ENCODE results near the gene AACS. TPM values are rescaled to one million over a fixed set of nuclear protein-coding genes. Genes with fewer than 3 reads are reported as not detected.
A peak's percentile ranks its signal among the peaks of the same experiment; 100 is the strongest.

Gene AACS
- total and polyA plus RNA-seq, 2 of the 13 experiments (the other 11 are each of a cell fraction or from before 2014, with no cell fraction given): 23.3 to 28.8 TPM

GRCh38 chr12:125092872-125093680, 27.8 kb downstream of the AACS start (continued):
- TF ChIP-seq CENPBD1 (CRISPR knock-in tag; IDR thresholded peaks at IDR 0.05; ENCODE audit: borderline replicate concordance, low read depth) (no peak), SMARCC2 (IDR thresholded peaks at IDR 0.05) (no peak), HMGA1 (CRISPR knock-in tag; conservative IDR thresholded peaks at IDR 0.05) (no peak), HOXD1 (CRISPR knock-in tag; IDR thresholded peaks at IDR 0.05) (no peak), ZNF337 (CRISPR knock-in tag; IDR thresholded peaks at IDR 0.05; ENCODE audit: borderline replicate concordance, low read depth) (no peak), NCOR1 (IDR thresholded peaks at IDR 0.05; ENCODE audit: borderline replicate concordance, low read length) (no peak), RARA (CRISPR knock-in tag; IDR thresholded peaks at IDR 0.05) (0 out of 2 replicates have a peak, but pooled peaks have one; percentile 41), KDM2A (CRISPR knock-in tag; IDR thresholded peaks at IDR 0.05; ENCODE audit: borderline replicate concordance, low read depth) (peak; percentile 47; the same call in 1 of the 2 replicates), MIXL1 (CRISPR knock-in tag; IDR thresholded peaks at IDR 0.05) (peak; percentile 41), SMYD3 (CRISPR knock-in tag; IDR thresholded peaks at IDR 0.05) (peak; percentile 76), HNRNPLL (IDR thresholded peaks at IDR 0.05; ENCODE audit: low read depth, low read length, poor library complexity, severe bottlenecking) (no peak), ZEB1 (IDR thresholded peaks at IDR 0.05; ENCODE audit: insufficient replicate concordance, low read depth) (peak; percentile 55), ZFP82 (CRISPR knock-in tag; IDR thresholded peaks at IDR 0.05; ENCODE audit: borderline replicate concordance) (no peak), YEATS4 (CRISPR knock-in tag; IDR thresholded peaks at IDR 0.05; ENCODE audit: borderline replicate concordance) (peak; percentile 91; the same call in 1 of the 2 replicates), RFX5 (IDR thresholded peaks at IDR 0.05; ENCODE audit: low read depth, low read length) (no peak), RAD21 (CRISPR knock-in tag; IDR thresholded peaks at IDR 0.05) (peak; percentile 13; the same call in 1 of the 2 replicates), GFI1 (CRISPR knock-in tag; IDR thresholded peaks at IDR 0.05; ENCODE audit: borderline replicate concordance) (peak; percentile 74; the same call in 1 of the 2 replicates), ZNF619 (CRISPR knock-in tag; IDR thresholded peaks at IDR 0.05) (peak; percentile 2; the same call in 1 of the 2 replicates), MTF2 (CRISPR knock-in tag; IDR thresholded peaks at IDR 0.05; ENCODE audit: borderline replicate concordance) (no peak), ZNF136 (CRISPR knock-in tag; IDR thresholded peaks at IDR 0.05; ENCODE audit: low read depth) (no peak), ZNF160 (CRISPR knock-in tag; IDR thresholded peaks at IDR 0.05) (no peak), GABPB1 (CRISPR knock-in tag; IDR thresholded peaks at IDR 0.05) (peak; percentile 3; the same call in 1 of the 2 replicates), ETS1 (CRISPR knock-in tag; IDR thresholded peaks at IDR 0.05) (no peak), AGO2 (optimal IDR thresholded peaks at IDR 0.05; ENCODE audit: low read depth, low read length) (no peak), MEIS1 (CRISPR knock-in tag; IDR thresholded peaks at IDR 0.05; ENCODE audit: borderline replicate concordance) (no peak; the same call in 1 of the 2 replicates), BORCS8-MEF2B (CRISPR knock-in tag; IDR thresholded peaks at IDR 0.05) (peak; percentile 63; the same call in 1 of the 2 replicates)
- TF ChIP-seq, protein P1, sequence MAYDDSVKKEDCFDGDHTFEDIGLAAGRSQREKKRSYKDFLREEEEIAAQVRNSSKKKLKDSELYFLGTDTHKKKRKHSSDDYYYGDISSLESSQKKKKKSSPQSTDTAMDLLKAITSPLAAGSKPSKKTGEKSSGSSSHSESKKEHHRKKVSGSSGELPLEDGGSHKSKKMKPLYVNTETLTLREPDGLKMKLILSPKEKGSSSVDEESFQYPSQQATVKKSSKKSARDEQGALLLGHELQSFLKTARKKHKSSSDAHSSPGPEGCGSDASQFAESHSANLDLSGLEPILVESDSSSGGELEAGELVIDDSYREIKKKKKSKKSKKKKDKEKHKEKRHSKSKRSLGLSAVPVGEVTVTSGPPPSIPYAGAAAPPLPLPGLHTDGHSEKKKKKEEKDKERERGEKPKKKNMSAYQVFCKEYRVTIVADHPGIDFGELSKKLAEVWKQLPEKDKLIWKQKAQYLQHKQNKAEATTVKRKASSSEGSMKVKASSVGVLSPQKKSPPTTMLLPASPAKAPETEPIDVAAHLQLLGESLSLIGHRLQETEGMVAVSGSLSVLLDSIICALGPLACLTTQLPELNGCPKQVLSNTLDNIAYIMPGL (CRISPR knock-in tag; IDR thresholded peaks at IDR 0.05; ENCODE audit: borderline replicate concordance in 1 of 2, low read depth in 1 of 2): peak in 1 of 2 experiments; percentile 71; a peak in 2 of 4 replicates
